ENCODE data around the gene WASF1. TPM values are rescaled to one million over a fixed set of nuclear protein-coding genes. Genes with fewer than 3 reads are reported as not detected.

Gene WASF1
- total RNA-seq, 1 experiment from 2014 or later: 7.3 TPM

- Histone ChIP-seq H3K36me3 (ENCODE audit: control insufficient read depth, insufficient read depth, low read length) (no peaks in the 10 kb centered on the region), H3K9me3 (no peaks in the 10 kb centered on the region), H3K27me3 (replicated peaks; ENCODE audit: control insufficient read depth, insufficient read depth, low read length) (no peaks in the 10 kb centered on the region; the same call in 1 of the 2 replicates), H3K4me1 (no peaks in the 10 kb centered on the region), H3K4me3 (ENCODE audit: low read depth, low read length) (no peak overlapping the region)
- Mint-ChIP-seq H3K27me3 (ENCODE audit: insufficient read depth, unreplicated experiment) (peaks cover 21% of the 10 kb centered on the region), H3K36me3 (ENCODE audit: insufficient read depth, unreplicated experiment) (no peaks in the 10 kb centered on the region), H3K27ac (ENCODE audit: unreplicated experiment) (no peak overlapping the region), H3K4me3 (ENCODE audit: unreplicated experiment) (no peak overlapping the region), H3K9me3 (ENCODE audit: unreplicated experiment) (no peaks in the 10 kb centered on the region), H3K4me1 (ENCODE audit: low read depth, unreplicated experiment) (no peaks in the 10 kb centered on the region)
- ChIA-PET CTCF (no interaction called here), POLR2A (no interaction called here)
- intact Hi-C loops (cut with micrococcal nuclease; ENCODE audit: unreplicated experiment): no loop called here
- no peak for DNase-seq
- no TSS peak for BruUV-seq (replicated peaks)
- TF ChIP-seq CTCF (IDR thresholded peaks at IDR 0.05; ENCODE audit: insufficient read depth in 1 of 2, low read depth in 1 of 2, low read length in 1 of 2, severe bottlenecking in 1 of 2, unreplicated experiment in 1 of 2): no peak
These were observed 124.1 kb downstream of the WASF1 start for GRCh38 chr6:110055387-110055735.

- POLR2A ChIA-PET: no interaction called here
- Mint-ChIP-seq H3K27ac (ENCODE audit: unreplicated experiment) (no peak overlapping the region), H3K9me3 (ENCODE audit: unreplicated experiment) (no peaks in the 10 kb centered on the region), H3K4me3 (ENCODE audit: unreplicated experiment) (no peak overlapping the region), H3K36me3 (ENCODE audit: insufficient read depth, unreplicated experiment) (no peaks in the 10 kb centered on the region), H3K4me1 (ENCODE audit: low read depth, unreplicated experiment) (no peaks in the 10 kb centered on the region), H3K27me3 (ENCODE audit: insufficient read depth, unreplicated experiment) (peaks cover 17% of the 10 kb centered on the region)
- H3K27me3 ChIP-seq (replicated peaks; ENCODE audit: control insufficient read depth, insufficient read depth, low read length): no peaks in the 10 kb centered on the region; the same call in 1 of the 2 replicates
- no peaks in the 10 kb centered on the region for H3K4me1 ChIP-seq
- no peaks in the 10 kb centered on the region for H3K36me3 ChIP-seq (ENCODE audit: control insufficient read depth, insufficient read depth, low read length)
- intact Hi-C loops (cut with micrococcal nuclease; ENCODE audit: unreplicated experiment): no loop called here
- no TSS peak for BruUV-seq (replicated peaks)
- no peak overlapping the region for H3K4me3 ChIP-seq (ENCODE audit: low read depth, low read length)
- no peaks in the 10 kb centered on the region for H3K9me3 ChIP-seq
- CTCF ChIA-PET: no interaction called here
- no peak for DNase-seq
- no peak for TF ChIP-seq CTCF (IDR thresholded peaks at IDR 0.05; ENCODE audit: insufficient read depth in 1 of 2, low read depth in 1 of 2, low read length in 1 of 2, severe bottlenecking in 1 of 2, unreplicated experiment in 1 of 2)
These were observed 124.6 kb downstream of the WASF1 start for GRCh38 chr6:110054664-110055386.

GRCh38 chr6:110053395-110054240 is 125.9 kb downstream of the WASF1 start:
- H3K4me3 Mint-ChIP-seq (ENCODE audit: unreplicated experiment): no peak overlapping the region

More at GRCh38 chr6:110053395-110054240, 125.9 kb downstream of the WASF1 start:
- H3K36me3 ChIP-seq (ENCODE audit: control insufficient read depth, insufficient read depth, low read length): no peaks in the 10 kb centered on the region
- no peak overlapping the region for H3K4me3 ChIP-seq (ENCODE audit: low read depth, low read length)
- peak; percentile 67 to 68 for TF ChIP-seq CTCF (IDR thresholded peaks at IDR 0.05; ENCODE audit: insufficient read depth in 1 of 2, low read depth in 1 of 2, low read length in 1 of 2, severe bottlenecking in 1 of 2, unreplicated experiment in 1 of 2)
- H3K9me3 ChIP-seq: no peaks in the 10 kb centered on the region
- ChIA-PET CTCF (interaction anchor here (0.7 to 1.0 kb wide), 2 partner anchors 14 to 362 kb away, joined by 3 to 6 read pairs; no protein-coding TSS in a partner anchor), POLR2A (no interaction called here)
- no TSS peak for BruUV-seq (replicated peaks)
- Mint-ChIP-seq H3K27ac (ENCODE audit: unreplicated experiment) (no peak overlapping the region), H3K4me1 (ENCODE audit: low read depth, unreplicated experiment) (no peaks in the 10 kb centered on the region), H3K36me3 (ENCODE audit: insufficient read depth, unreplicated experiment) (no peaks in the 10 kb centered on the region), H3K9me3 (ENCODE audit: unreplicated experiment) (no peaks in the 10 kb centered on the region), H3K27me3 (ENCODE audit: insufficient read depth, unreplicated experiment) (peaks cover 10% of the 10 kb centered on the region)
- no peaks in the 10 kb centered on the region for H3K4me1 ChIP-seq
- no peaks in the 10 kb centered on the region; the same call in 1 of the 2 replicates for H3K27me3 ChIP-seq (replicated peaks; ENCODE audit: control insufficient read depth, insufficient read depth, low read length)
- DNase-seq: peak in 1 of 2 experiments; percentile 57
- intact Hi-C loops (cut with micrococcal nuclease; ENCODE audit: unreplicated experiment): loop anchor here (1.0 to 2.0 kb wide), 4 partner anchors 14 to 526 kb away; no protein-coding TSS in a partner anchor
